CD4-positive, alpha-beta T cell treated with Interleukin-2 at 100 ng/mL for 4 hours (primary cell): ENCODE results near the gene TUT1.
A peak's percentile ranks its signal among the peaks of the same experiment; 100 is the strongest.
"Not testable (repeated sequence)": the region's sequence is repeated elsewhere in the genome, so short reads cannot be mapped to it uniquely, and the experiment has no call there.

Experiments used
- DNase-seq: peaks from one replicate; pipeline ENCODE4 v3.0.0-alpha.2; 2020; ENCODE audit warnings: low spot score

The TUT1 gene

DNA sequence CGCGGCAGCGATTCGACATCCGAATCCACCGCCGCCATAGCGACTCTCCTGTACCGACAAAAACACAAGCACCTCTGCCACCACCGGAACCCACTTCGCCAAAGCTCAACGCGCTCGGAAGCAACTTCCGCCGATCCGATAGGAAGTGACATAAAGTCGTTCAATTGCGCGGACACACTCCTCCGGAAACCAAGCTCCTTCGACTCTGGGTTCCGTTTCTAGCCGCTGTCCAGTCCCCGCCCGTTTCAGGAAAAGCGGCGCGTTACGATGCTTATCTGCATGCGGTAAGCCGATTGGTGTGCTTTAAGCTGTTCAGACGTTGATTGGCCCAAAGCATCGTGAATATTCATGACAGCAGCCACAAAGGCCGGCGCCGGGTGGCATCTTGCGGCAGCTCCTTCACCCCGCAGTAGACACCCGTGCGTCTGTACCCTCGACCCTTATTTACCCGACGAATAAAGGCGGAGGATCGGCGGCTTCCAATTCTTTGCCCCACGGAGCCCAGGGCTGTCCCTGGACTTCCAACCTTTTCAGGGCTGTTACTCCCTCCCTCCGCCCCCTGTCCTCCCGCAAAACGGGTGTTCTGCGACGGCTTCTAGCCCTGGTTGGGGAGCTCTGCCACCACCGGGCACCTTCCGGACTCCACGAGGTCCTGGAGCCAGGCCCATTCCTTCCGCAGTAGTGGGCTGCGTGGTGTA is at the start of gene TUT1:
Gene TUT1, minus strand, starts transcription at position 76 of the 698 bp plus-strand sequence. Its CDS starts 38 bp downstream, at position 38.
- peak; percentile 99 for DNase-seq

- no peak for DNase-seq
These were observed 41.2 kb upstream of the TUT1 start for GRCh38 chr11:62632492-62632891.

- no peak for DNase-seq
These were observed 36.4 kb upstream of the TUT1 start for GRCh38 chr11:62627713-62628112.

DNA sequence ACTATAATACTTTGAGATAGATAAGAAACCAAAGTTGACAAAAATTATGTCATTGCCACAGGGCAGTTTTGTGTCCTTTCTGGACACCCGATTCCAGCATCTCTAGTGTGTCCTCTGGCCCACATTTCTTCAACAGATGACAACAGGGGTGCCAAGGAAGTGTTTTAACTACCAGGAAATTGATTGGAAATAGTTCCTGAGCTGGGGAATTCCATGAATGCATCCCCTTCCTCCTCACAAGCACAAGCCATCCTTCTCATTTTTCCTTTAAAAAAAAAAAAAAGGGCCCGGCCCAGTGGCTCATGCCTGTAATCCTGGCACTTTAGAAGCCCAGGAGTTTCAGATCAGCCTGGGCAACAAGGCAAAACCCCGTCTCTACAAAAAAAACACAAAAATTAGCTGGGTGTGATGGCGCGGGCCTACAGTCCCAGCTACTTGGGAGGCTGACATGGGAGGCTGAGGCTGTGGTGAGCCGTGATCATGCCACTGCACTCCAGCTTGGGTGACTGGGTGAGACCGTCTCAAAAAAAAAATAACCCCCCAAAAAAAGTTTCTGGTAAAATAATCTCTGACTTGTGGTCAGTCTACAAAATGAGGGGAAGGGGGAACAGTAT is 31.3 kb upstream of the TUT1 start:
- no peak for DNase-seq

GRCh38 chr11:62621567-62622470 is 30.5 kb upstream of the TUT1 start, which contains the start of gene B3GAT3:
Gene B3GAT3, minus strand, starts transcription at chr11:62621986. Its CDS starts 39 bp downstream, at chr11:62621947.
- peak; percentile 97 for DNase-seq

GRCh38 chr11:62621027-62621566 is 29.8 kb upstream of the TUT1 start:
- no peak for DNase-seq

DNA sequence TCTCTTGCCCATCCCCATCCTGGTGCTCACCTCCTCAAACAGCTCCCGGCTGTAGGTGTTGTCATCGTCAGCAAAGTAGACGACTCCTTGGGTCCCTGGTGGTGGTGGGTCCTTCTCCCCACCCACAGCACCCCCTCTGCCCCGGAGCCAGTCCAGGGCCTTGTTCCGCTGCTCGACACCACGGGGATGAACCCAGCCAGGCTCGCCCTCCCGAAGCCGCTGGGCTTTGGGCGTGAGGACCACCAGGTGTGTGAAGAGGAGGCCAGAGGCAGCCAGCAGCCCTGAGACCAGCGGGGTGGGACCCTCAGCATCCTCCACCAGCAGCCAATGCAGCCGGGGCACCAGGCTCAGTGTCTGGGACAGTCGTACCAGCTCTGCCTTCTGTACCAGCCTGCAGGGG is 25.6 kb upstream of the TUT1 start:
- not testable (repeated sequence) for DNase-seq

DNA sequence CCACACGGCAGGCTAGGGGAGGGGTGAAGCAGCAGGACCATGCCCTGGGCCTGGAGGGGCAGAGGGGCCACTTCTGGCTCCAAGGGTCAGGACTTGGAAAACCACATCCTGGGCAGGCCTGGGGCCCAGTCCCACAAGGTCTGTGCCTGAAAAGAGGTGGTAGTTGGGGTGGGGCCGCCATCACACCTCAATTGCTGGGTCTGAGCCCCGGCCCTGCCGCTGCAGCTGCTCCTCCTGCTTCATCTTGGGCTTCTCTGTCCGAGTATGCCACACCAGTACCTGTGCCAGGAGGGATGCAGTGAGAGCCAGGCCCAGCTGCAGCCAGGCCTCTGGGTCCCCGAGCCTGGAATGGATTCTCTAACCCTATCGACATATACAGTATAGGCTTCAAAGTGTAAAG is 24.2 kb upstream of the TUT1 start:
- no peak for DNase-seq

- peak; percentile 34 for DNase-seq
These were observed 23.0 kb upstream of the TUT1 start for GRCh38 chr11:62614275-62614674.

- no peak for DNase-seq
These were observed 22.0 kb upstream of the TUT1 start for GRCh38 chr11:62613291-62613778.

DNA sequence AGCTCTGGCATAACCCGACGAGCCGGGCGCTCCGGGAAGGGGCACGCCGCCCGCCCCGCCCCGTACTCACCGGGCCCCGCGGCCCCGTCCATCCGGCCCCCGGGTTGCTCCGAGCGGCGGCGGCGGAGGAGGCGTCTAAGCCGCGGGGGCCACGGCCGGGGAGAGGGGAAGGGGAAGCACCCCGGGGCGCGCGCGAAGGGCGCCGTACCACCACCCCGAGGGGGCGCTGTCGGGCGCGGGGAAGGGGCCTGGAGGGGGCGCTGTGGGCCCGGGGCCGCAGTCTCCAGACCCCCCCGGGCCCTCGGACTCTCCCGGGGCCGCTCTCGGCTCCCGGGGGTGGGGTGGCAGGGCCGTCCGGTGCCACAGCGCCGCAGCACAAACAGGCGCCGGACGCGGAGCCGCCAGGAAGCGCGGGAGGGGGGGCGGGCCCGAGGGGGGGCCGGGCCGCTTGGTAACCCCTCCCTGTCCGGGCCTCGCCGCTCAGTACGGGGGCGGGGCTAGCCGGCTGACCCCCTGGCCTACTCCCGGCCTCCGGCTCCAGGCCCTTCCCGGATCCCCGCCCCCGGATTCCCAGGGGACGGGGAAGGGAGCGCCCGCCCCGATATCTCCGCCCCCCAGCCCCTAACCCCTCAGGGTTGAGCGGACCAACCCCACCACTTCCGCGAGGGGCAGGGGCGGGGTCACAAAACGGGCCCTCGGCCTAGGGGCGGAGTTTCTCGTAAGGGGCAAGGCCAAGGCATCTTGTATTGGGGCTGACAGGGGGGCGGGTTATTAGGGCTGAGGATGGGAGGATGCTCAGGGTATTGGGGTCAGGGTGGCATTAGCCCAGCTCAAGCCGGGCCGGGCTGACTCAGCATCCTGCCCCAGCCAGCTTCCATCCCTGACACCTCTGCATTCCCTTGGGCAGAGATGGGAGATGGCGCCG is 21.3 kb upstream of the TUT1 start, which contains the start of the genes EML3 and ROM1:
Gene EML3, minus strand, starts transcription at position 410 of the 925 bp plus-strand sequence. Its CDS starts 318 bp downstream, at position 92.
Gene ROM1, plus strand, starts transcription at position 892 of the 925 bp plus-strand sequence. Its CDS starts 25 bp downstream, at position 917.
- peak; percentile 92 for DNase-seq

- no peak for DNase-seq
These were observed 20.5 kb upstream of the TUT1 start for GRCh38 chr11:62611705-62612365.

DNA sequence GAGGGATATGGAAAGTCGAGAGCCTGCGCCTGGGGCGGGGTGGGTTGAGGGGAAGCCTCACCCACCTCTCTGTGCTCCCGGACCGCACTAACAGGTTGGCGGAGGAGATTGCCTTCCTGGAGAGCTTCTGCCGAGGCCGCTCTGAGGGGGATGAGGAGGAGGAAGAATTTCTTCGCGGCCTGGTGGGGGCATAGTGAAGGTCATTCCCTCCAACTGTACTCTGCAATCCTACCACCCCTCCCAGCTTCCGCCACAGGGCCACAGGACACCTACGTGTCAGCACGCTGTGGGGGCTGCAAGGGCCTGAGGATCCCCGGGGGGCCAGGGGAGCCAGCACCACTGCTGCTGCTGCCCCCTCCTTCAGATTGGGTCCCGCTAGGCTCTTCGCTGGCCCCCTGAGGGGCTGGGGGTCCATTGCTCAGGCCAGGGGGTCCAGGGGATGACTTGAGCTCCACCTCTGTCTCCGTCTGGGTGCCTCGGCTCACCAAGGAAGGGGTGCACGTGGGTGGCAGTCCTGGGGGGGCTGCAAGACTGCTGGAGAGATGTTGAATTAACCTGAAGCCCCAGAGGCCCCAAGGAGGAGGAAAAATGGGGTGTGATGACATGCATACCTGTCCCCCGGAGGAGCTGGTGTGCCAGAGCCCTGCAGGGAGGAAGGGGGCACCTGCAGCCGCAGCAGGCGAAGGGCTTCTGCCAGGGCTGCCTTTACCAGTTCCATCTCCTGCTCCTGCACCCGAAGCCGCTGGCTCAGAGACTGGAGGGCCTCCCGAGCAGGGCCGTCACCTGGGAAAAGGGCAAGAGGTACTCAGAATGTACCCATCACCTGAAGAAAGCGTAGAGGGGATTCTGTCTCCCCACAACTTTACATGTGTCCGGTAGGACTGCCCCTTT is 19.7 kb upstream of the TUT1 start:
- no peak for DNase-seq

- DNase-seq = no peak
These were observed 19.1 kb upstream of the TUT1 start for GRCh38 chr11:62610403-62610802.

DNA sequence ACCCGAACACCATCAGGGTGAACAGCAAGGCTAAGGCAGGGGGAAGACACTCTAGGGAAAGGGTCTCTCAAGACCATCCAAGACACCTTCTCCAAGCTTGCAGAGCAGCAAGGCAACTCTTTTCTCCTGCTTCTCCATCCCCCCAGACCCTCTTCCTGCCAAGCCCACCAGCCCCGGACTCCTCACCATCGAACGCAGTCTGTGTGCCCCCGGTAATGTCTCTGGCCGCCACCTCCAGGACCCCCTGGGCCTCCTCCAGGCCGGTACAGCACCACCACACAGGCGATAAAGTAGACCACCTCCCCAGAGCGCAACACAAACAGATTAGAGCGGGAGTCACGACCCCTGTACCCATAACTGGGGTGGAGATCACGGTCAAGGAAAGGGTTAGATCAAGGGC is 17.5 kb upstream of the TUT1 start:
- DNase-seq = no peak

GRCh38 chr11:62607714-62608113 is 16.4 kb upstream of the TUT1 start:
- DNase-seq = no peak

DNA sequence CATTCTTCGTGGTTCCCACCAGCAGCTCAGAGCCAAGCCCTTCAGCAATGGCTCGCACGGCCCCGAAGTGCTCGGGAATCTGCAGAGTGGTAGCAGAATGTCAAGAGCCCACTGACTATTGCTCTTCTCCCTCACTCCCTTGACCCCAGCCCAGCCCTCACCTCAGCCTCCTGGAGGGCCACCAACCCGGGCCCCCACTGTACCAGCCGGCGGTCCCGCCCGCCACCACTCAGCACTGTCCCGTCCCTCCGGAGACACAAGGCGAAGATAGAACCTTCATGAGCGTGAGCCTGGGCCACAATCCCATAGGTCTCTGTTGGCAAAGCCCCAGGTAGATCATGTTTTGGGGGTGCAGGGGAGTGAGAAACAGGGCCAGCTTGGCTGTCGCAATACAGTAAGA is 14.6 kb upstream of the TUT1 start:
- no peak for DNase-seq

DNA sequence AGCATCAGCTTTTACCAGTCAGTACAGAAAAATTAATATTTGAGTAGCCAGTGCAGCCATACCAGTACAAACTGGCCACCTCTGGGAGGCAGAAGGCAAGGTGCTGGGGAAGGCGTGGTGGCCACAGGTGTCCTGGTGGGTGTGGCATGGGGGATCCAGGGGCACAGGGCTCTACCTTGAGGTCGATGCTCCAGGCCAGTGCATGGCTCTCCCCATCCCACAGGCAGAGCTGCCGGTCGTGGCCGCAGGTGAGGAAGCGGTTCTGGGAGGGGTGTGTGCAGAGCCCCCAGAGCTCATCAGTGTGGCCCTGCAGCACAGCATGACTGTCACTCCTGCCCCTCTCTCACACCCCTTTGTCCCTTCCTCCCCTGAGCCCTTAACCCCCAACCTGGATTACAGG is 14.1 kb upstream of the TUT1 start:
- DNase-seq = no peak

DNA sequence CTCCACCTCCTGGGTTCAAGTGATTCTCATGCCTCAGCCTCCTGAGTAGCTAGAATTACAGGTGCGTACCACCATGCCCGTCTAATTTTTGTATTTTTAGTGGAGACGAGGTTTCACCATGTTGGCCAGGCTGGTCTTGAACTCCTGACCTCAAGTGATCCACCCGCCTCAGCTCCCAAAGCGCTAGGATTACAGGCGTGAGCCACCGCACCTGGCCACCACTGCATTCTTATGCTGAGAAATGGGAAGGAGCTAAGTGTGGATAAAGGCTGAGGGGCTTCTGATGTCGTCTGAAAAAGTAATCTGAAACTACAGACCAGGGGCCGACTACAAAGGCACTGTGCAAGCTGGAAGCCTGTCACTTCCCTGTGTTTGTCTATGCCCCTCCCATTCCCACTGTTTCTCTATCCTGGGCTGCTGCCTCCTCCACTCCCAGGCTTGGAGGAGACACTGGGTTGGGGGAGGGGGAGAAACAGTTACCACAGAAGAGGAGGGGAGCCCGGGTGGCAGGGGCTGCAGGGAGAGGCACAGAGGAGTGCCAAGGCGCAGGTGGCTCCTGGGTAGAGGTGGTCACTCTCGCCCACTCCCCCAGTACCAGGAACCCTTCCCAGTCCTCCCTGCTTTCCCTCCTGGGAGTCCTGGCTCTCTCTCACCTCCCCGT is 13.3 kb upstream of the TUT1 start:
- no peak for DNase-seq
